ES-I3 (cell line): ENCODE measurements around the gene CHRNG.

ENCODE experiments used
- H3K36me3 ChIP-seq: 2 replicates; pipeline ENCODE4 v1.6.1; 2013; ENCODE audit warnings: mild to moderate bottlenecking, low read length, control low read depth, moderate library complexity; ENCODE audit not compliant: insufficient read depth
- H3K4me1 ChIP-seq: 2 replicates; pipeline ENCODE4 v1.6.1; 2013; ENCODE audit warnings: mild to moderate bottlenecking, control low read depth, low read length; ENCODE audit not compliant: insufficient read depth
- H3K9ac ChIP-seq: 2 replicates; pipeline ENCODE4 v1.6.1; 2013; ENCODE audit warnings: low read depth, mild to moderate bottlenecking, low read length, moderate library complexity
- H3K9me3 ChIP-seq: 2 replicates; pipeline ENCODE4 v1.6.1; 2013; ENCODE audit warnings: mild to moderate bottlenecking, low read length, moderate library complexity; ENCODE audit not compliant: control insufficient read depth, insufficient read depth

The CHRNG gene

GRCh38 chr2:232518844-232519243 lies 20.6 kb upstream of the CHRNG start:
- Histone ChIP-seq H3K9ac (no peak overlapping the region), H3K4me1 (peaks cover 20% of the 10 kb centered on the region), H3K36me3 (no peaks in the 10 kb centered on the region), H3K9me3 (no peaks in the 10 kb centered on the region)

- Histone ChIP-seq H3K36me3 (no peaks in the 10 kb centered on the region), H3K9ac (no peak within 1 kb of the TSS), H3K4me1 (peaks cover 20% of the 10 kb centered on the region), H3K9me3 (no peaks in the 10 kb centered on the region)
Measured at GRCh38 chr2:232519581-232520438, 19.7 kb upstream of the CHRNG start, which contains the start of gene PRSS56. TSS of gene PRSS56 (plus strand) at chr2:232520388. CDS start at chr2:232520599, 211 bp downstream.

- H3K4me1 ChIP-seq = peaks cover 16% of the 10 kb centered on the region
- no peaks in the 10 kb centered on the region for H3K9me3 ChIP-seq
- no peaks in the 10 kb centered on the region for H3K36me3 ChIP-seq
- H3K9ac ChIP-seq = no peak overlapping the region
Measured at GRCh38 chr2:232520489-232520888, 19.0 kb upstream of the CHRNG start.

GRCh38 chr2:232521098-232521497 lies 18.4 kb upstream of the CHRNG start:
- Histone ChIP-seq H3K36me3 (no peaks in the 10 kb centered on the region), H3K9me3 (no peaks in the 10 kb centered on the region), H3K9ac (no peak overlapping the region), H3K4me1 (peaks cover 13% of the 10 kb centered on the region)

- Histone ChIP-seq H3K9me3 (no peaks in the 10 kb centered on the region), H3K4me1 (peaks cover 15% of the 10 kb centered on the region), H3K9ac (peak overlapping the region; percentile 30; the same call in 1 of the 2 replicates), H3K36me3 (no peaks in the 10 kb centered on the region)
Measured at GRCh38 chr2:232521959-232522622, 17.4 kb upstream of the CHRNG start.

GRCh38 chr2:232522623-232523401 lies 16.7 kb upstream of the CHRNG start:
- Histone ChIP-seq H3K9ac (peak overlapping the region; percentile 51; the same call in 1 of the 2 replicates), H3K4me1 (peaks cover 15% of the 10 kb centered on the region), H3K36me3 (no peaks in the 10 kb centered on the region), H3K9me3 (no peaks in the 10 kb centered on the region)

- Histone ChIP-seq H3K36me3 (no peaks in the 10 kb centered on the region), H3K9me3 (no peaks in the 10 kb centered on the region), H3K4me1 (peaks cover 15% of the 10 kb centered on the region), H3K9ac (peak overlapping the region; percentile 51; the same call in 1 of the 2 replicates)
Measured at GRCh38 chr2:232523402-232523681, 16.1 kb upstream of the CHRNG start.

- no peaks in the 10 kb centered on the region for H3K36me3 ChIP-seq
- peaks cover 12% of the 10 kb centered on the region for H3K4me1 ChIP-seq
- peak overlapping the region; percentile 51 for H3K9ac ChIP-seq
- H3K9me3 ChIP-seq = no peaks in the 10 kb centered on the region
Measured at GRCh38 chr2:232523682-232524597, 15.6 kb upstream of the CHRNG start.

GRCh38 chr2:232524771-232525170 lies 14.7 kb upstream of the CHRNG start:
- Histone ChIP-seq H3K9me3 (no peaks in the 10 kb centered on the region), H3K4me1 (peaks cover 3% of the 10 kb centered on the region), H3K9ac (no peak overlapping the region), H3K36me3 (no peaks in the 10 kb centered on the region)

GRCh38 chr2:232525199-232525598 lies 14.3 kb upstream of the CHRNG start:
- Histone ChIP-seq H3K9ac (no peak overlapping the region), H3K9me3 (no peaks in the 10 kb centered on the region), H3K36me3 (no peaks in the 10 kb centered on the region), H3K4me1 (peaks cover 3% of the 10 kb centered on the region)

GRCh38 chr2:232525791-232526371 lies 13.6 kb upstream of the CHRNG start, which contains the start of gene CHRND:
TSS of gene CHRND (plus strand) at chr2:232526160. CDS start at chr2:232526216, 56 bp downstream.
- H3K9ac ChIP-seq = no peak within 1 kb of the TSS
- H3K9me3 ChIP-seq = no peaks in the 10 kb centered on the region
- peaks cover 3% of the 10 kb centered on the region for H3K4me1 ChIP-seq
- H3K36me3 ChIP-seq = no peaks in the 10 kb centered on the region

- Histone ChIP-seq H3K36me3 (no peaks in the 10 kb centered on the region), H3K9ac (no peak overlapping the region), H3K9me3 (no peaks in the 10 kb centered on the region), H3K4me1 (peaks cover 3% of the 10 kb centered on the region)
Measured at GRCh38 chr2:232526372-232526941, 13.0 kb upstream of the CHRNG start.

GRCh38 chr2:232527905-232528470 lies 11.5 kb upstream of the CHRNG start:
- no peak overlapping the region for H3K9ac ChIP-seq
- peaks cover 3% of the 10 kb centered on the region for H3K4me1 ChIP-seq
- no peaks in the 10 kb centered on the region for H3K36me3 ChIP-seq
- no peaks in the 10 kb centered on the region for H3K9me3 ChIP-seq
